Neural progenitor cell (in vitro differentiated cells): ENCODE measurements around the gene MMD2.

Source experiments
- CTCF ChIP-seq: fragments of 200-600 bp; sonication (generic); IDR thresholded peaks from 2 replicates; pipeline ENCODE4 v1.5.1; 2017; ENCODE audit warnings: antibody characterized with exemption, mild to moderate bottlenecking
- EZH2 ChIP-seq: fragments of 200-600 bp; sonication (generic); IDR thresholded peaks from 2 replicates; pipeline ENCODE4 v1.6.1; 2017; ENCODE audit warnings: antibody characterized with exemption, mild to moderate bottlenecking, moderate library complexity
- EZH2phosphoT487 ChIP-seq: fragments of 200-600 bp; sonication (generic); IDR thresholded peaks from 2 replicates; pipeline ENCODE4 v1.6.1; 2017; ENCODE audit warnings: antibody characterized with exemption

GRCh38 chr7:4939971-4940728 lies 18.8 kb downstream of the MMD2 start:
- no peak for TF ChIP-seq CTCF
- no peak for TF ChIP-seq EZH2phosphoT487
- TF ChIP-seq EZH2 = no peak
